CD4-positive, alpha-beta memory T cell (primary cell): Measurements from ENCODE around the gene LZTFL1. TPM values are rescaled to one million over a fixed set of nuclear protein-coding genes. Genes with fewer than 3 reads are reported as not detected.

Experiments
- CTCF ChIA-PET: fragments of 350-600 bp; sonication (Branson Sonifier 250); formaldehyde crosslinking; loops from one replicate; lab custom pipeline; 2021; ENCODE audit warnings: inconsistent platforms; ENCODE audit not compliant: partially characterized antibody; lab: Charles Lee
- POLR2A ChIA-PET: fragments of 350-600 bp; sonication (Branson Sonifier 250); formaldehyde crosslinking; loops from one replicate; lab custom pipeline; 2021; ENCODE audit not compliant: partially characterized antibody; lab: Charles Lee
- DNase-seq, 5 donors: peaks; one replicate each; pipeline versions ENCODE4 v3.0.0 to v3.0.0-alpha.2; 2020 to 2022; ENCODE audit warnings: mixed read lengths in 1 of 5
- H3K27ac ChIP-seq: one replicate; pipeline ENCODE4 v1.7.0; 2013; ENCODE audit warnings: low read depth, low read length
- H3K27me3 ChIP-seq: 2 replicates; pipeline ENCODE4 v1.7.0; 2013; ENCODE audit warnings: mild to moderate bottlenecking, low read length, moderate library complexity; ENCODE audit not compliant: insufficient read depth
- H3K36me3 ChIP-seq: 2 replicates; pipeline ENCODE4 v1.7.0; 2013; ENCODE audit warnings: mild to moderate bottlenecking, low read length, moderate library complexity; ENCODE audit not compliant: insufficient read depth
- H3K4me1 ChIP-seq: 2 replicates; pipeline ENCODE4 v1.7.0; 2013; ENCODE audit warnings: mild to moderate bottlenecking, low read length, moderate library complexity; ENCODE audit not compliant: insufficient read depth
- H3K4me3 ChIP-seq, 2 donors: one replicate each; pipeline ENCODE4 v1.7.0; 2013; ENCODE audit warnings: low read length in 2 of 2, mild to moderate bottlenecking in 1 of 2
- H3K9me3 ChIP-seq, 2 donors: one replicate each; pipeline ENCODE4 v1.7.0; 2013; ENCODE audit warnings: low read length in 2 of 2, control low read depth in 1 of 2; ENCODE audit not compliant: control insufficient read depth in 1 of 2
- H3K27ac Mint-ChIP-seq, 7 donors: one replicate each; pipeline ENCODE4 v1.8.0; 2020 to 2021; ENCODE audit warnings: mixed read lengths in 7 of 7, mild to moderate bottlenecking in 6 of 7, inconsistent platforms in 3 of 7, moderate library complexity in 3 of 7
- H3K27me3 Mint-ChIP-seq, 2 donors: one replicate each; pipeline ENCODE4 v1.8.0; 2020 to 2021; ENCODE audit warnings: mixed read lengths in 2 of 2
- H3K36me3 Mint-ChIP-seq, 2 donors: one replicate each; pipeline ENCODE4 v1.8.0; 2020 to 2021; ENCODE audit warnings: mixed read lengths in 2 of 2, inconsistent platforms in 1 of 2, mild to moderate bottlenecking in 1 of 2
- H3K4me1 Mint-ChIP-seq, 4 donors: one replicate each; pipeline ENCODE4 v1.8.0; 2020 to 2021; ENCODE audit warnings: mixed read lengths in 4 of 4, mild to moderate bottlenecking in 1 of 4
- H3K4me3 Mint-ChIP-seq, 8 donors: one replicate each; pipeline ENCODE4 v1.8.0; 2020 to 2021; ENCODE audit warnings: mixed read lengths in 8 of 8, mild to moderate bottlenecking in 7 of 8, moderate library complexity in 6 of 8, inconsistent platforms in 3 of 8
- H3K9me3 Mint-ChIP-seq, 8 donors: one replicate each; pipeline ENCODE4 v1.8.0; 2020 to 2021; ENCODE audit warnings: mixed read lengths in 8 of 8, mild to moderate bottlenecking in 5 of 8, inconsistent platforms in 3 of 8, moderate library complexity in 1 of 8
- intact Hi-C: fragments of 100-400 bp; cut with micrococcal nuclease; formaldehyde crosslinking; loops from one replicate; pipeline ENCODE4 v1.15.1; 2023
- polyA plus RNA-seq, 2 donors: library from polyadenylated mRNA; unstranded; fragments of 300-500 nt; fragmentation: Illumina TruSeq; gene quantifications; one replicate each; pipeline ENCODE4 v1.2.3, GENCODE V29; 2021
- total RNA-seq, 2 experiments: library from RNA; stranded (reverse); gene quantifications; one replicate each; pipeline ENCODE4 v1.2.3, GENCODE V29; 2021

LZTFL1 gene
- 10 to 100 TPM in 1 of 2 experiments, 1 to 10 TPM in 1; 7.1 to 10.0 TPM for total RNA-seq
- 10 to 100 TPM in 1 of 2 donors, 1 to 10 TPM in 1; 6.9 to 11.7 TPM for polyA plus RNA-seq

- H3K27me3 ChIP-seq = no peaks in the 10 kb centered on the region
- peaks cover 19% of the 10 kb centered on the region for H3K4me1 ChIP-seq
- H3K4me1 Mint-ChIP-seq = peaks cover 11 to 30% (median 17%) of the 10 kb centered on the region in 4 donors
- no peaks in the 10 kb centered on the region for H3K27me3 Mint-ChIP-seq
- H3K4me3 ChIP-seq = peak within 1 kb of the TSS; percentile 58 to 98
- POLR2A ChIA-PET = interaction anchor here (0.7 to 2.9 kb wide), 25 partner anchors 9 to 843 kb away, joined by 3 to 22 read pairs (median 4); partner anchors contain the start of gene CCR9
- intact Hi-C loops = loop anchor here (1.0 to 5.0 kb wide), 4 partner anchors 28 to 235 kb away; no protein-coding TSS in a partner anchor
- CTCF ChIA-PET = interaction anchor here (0.6 to 3.3 kb wide), 14 partner anchors 19 to 799 kb away, joined by 3 to 24 read pairs (median 4); no protein-coding TSS in a partner anchor
- DNase-seq = peak; percentile 88 to 93 (median 91)
- H3K36me3 Mint-ChIP-seq = peaks cover 5 to 12% of the 10 kb centered on the region in 2 donors
- H3K4me3 Mint-ChIP-seq = peak within 1 kb of the TSS; percentile 94 to 99 (median 95)
- H3K9me3 ChIP-seq = no peaks in the 10 kb centered on the region
- no peaks in the 10 kb centered on the region for H3K9me3 Mint-ChIP-seq
- H3K27ac ChIP-seq = peak within 1 kb of the TSS; percentile 70
- H3K36me3 ChIP-seq = no peaks in the 10 kb centered on the region
- peak within 1 kb of the TSS; percentile 95 to 98 (median 97) for H3K27ac Mint-ChIP-seq
Measured at GRCh38 chr3:45841757-45842491, at the start of gene LZTFL1. TSS of gene LZTFL1 (minus strand) at chr3:45842119. CDS start at chr3:45841991, 128 bp downstream.

GRCh38 chr3:45890405-45890804, 48.5 kb upstream of the LZTFL1 start:
- Histone ChIP-seq H3K36me3 (no peaks in the 10 kb centered on the region), H3K27me3 (no peaks in the 10 kb centered on the region), H3K27ac (no peak overlapping the region), H3K9me3 (no peaks in the 10 kb centered on the region), H3K4me1 (no peaks in the 10 kb centered on the region), H3K4me3 (no peak overlapping the region)
- Mint-ChIP-seq H3K4me1 (peaks cover 10 to 22% (median 15%) of the 10 kb centered on the region in 4 donors), H3K27ac (peak overlapping the region in 1 of 7 donors; percentile 9), H3K9me3 (no peaks in the 10 kb centered on the region), H3K27me3 (peaks cover 0 to 3% of the 10 kb centered on the region in 2 donors), H3K4me3 (peak overlapping the region in 6 of 8 donors; percentile 39 to 71 (median 48)), H3K36me3 (no peaks in the 10 kb centered on the region)
- POLR2A ChIA-PET = interaction anchor here (1.1 kb wide), 1 partner anchor 31 kb away, joined by 5 read pairs; no protein-coding TSS in a partner anchor
- peak in 1 of 5 donors; percentile 24 for DNase-seq
- CTCF ChIA-PET = no interaction called here
- intact Hi-C loops = no loop called here

GRCh38 chr3:45889337-45889736, 47.4 kb upstream of the LZTFL1 start:
- Mint-ChIP-seq H3K27me3 (peaks cover 0 to 7% of the 10 kb centered on the region in 2 donors), H3K36me3 (no peaks in the 10 kb centered on the region), H3K9me3 (no peaks in the 10 kb centered on the region), H3K27ac (peak overlapping the region in 1 of 7 donors; percentile 5), H3K4me3 (peak overlapping the region in 2 of 8 donors; percentile 2 to 18), H3K4me1 (peaks cover 14 to 28% (median 16%) of the 10 kb centered on the region in 4 donors)
- Histone ChIP-seq H3K36me3 (no peaks in the 10 kb centered on the region), H3K4me3 (no peak overlapping the region), H3K4me1 (no peaks in the 10 kb centered on the region), H3K9me3 (no peaks in the 10 kb centered on the region), H3K27me3 (no peaks in the 10 kb centered on the region), H3K27ac (no peak overlapping the region)
- intact Hi-C loops = no loop called here
- ChIA-PET POLR2A (interaction anchor here (0.6 to 2.6 kb wide), 4 partner anchors 19 to 232 kb away, joined by 3 to 8 read pairs (median 4); no protein-coding TSS in a partner anchor), CTCF (interaction anchor here (2.3 kb wide), 1 partner anchor 19 kb away, joined by 7 read pairs; no protein-coding TSS in a partner anchor)
- no peak for DNase-seq

GRCh38 chr3:45887759-45888511, 46.0 kb upstream of the LZTFL1 start:
- peak overlapping the region in 7 of 8 donors; percentile 4 to 68 (median 28) for H3K4me3 Mint-ChIP-seq
- intact Hi-C loops = no loop called here

GRCh38 chr3:45887285-45887684, 45.4 kb upstream of the LZTFL1 start:
- Histone ChIP-seq H3K4me1 (no peaks in the 10 kb centered on the region), H3K4me3 (no peak overlapping the region), H3K36me3 (no peaks in the 10 kb centered on the region), H3K27ac (no peak overlapping the region), H3K9me3 (no peaks in the 10 kb centered on the region), H3K27me3 (no peaks in the 10 kb centered on the region)
- ChIA-PET CTCF (interaction anchor here (0.8 to 2.3 kb wide), 3 partner anchors 9 to 228 kb away, joined by 3 to 7 read pairs (median 3); no protein-coding TSS in a partner anchor), POLR2A (interaction anchor here (0.6 to 2.6 kb wide), 7 partner anchors 18 to 36 kb away, joined by 3 to 8 read pairs (median 4); no protein-coding TSS in a partner anchor)
- Mint-ChIP-seq H3K9me3 (no peaks in the 10 kb centered on the region), H3K36me3 (no peaks in the 10 kb centered on the region), H3K27ac (peak overlapping the region in 2 of 7 donors; percentile 0 to 42), H3K4me3 (peak overlapping the region in 7 of 8 donors; percentile 0 to 56 (median 23)), H3K4me1 (peaks cover 7 to 21% (median 12%) of the 10 kb centered on the region in 4 donors), H3K27me3 (peaks cover 2 to 8% of the 10 kb centered on the region in 2 donors)
- intact Hi-C loops = no loop called here
- DNase-seq = no peak

More at GRCh38 chr3:45887759-45888511, 46.0 kb upstream of the LZTFL1 start:
- Histone ChIP-seq H3K36me3 (no peaks in the 10 kb centered on the region), H3K4me1 (no peaks in the 10 kb centered on the region), H3K27me3 (no peaks in the 10 kb centered on the region), H3K27ac (no peak overlapping the region), H3K9me3 (no peaks in the 10 kb centered on the region), H3K4me3 (no peak overlapping the region)
- no peak for DNase-seq
- POLR2A ChIA-PET = interaction anchor here (0.6 to 2.6 kb wide), 8 partner anchors 18 to 47 kb away, joined by 3 to 8 read pairs (median 4); no protein-coding TSS in a partner anchor
- H3K27ac Mint-ChIP-seq = peak overlapping the region in 2 of 7 donors; percentile 30 to 42
- peaks cover 10 to 26% (median 16%) of the 10 kb centered on the region in 4 donors for H3K4me1 Mint-ChIP-seq
- H3K9me3 Mint-ChIP-seq = no peaks in the 10 kb centered on the region
- peaks cover 2 to 8% of the 10 kb centered on the region in 2 donors for H3K27me3 Mint-ChIP-seq
- CTCF ChIA-PET = interaction anchor here (0.8 to 2.3 kb wide), 2 partner anchors 10 to 21 kb away, joined by 3 to 7 read pairs; no protein-coding TSS in a partner anchor
- no peaks in the 10 kb centered on the region for H3K36me3 Mint-ChIP-seq

GRCh38 chr3:45885979-45886705, 44.2 kb upstream of the LZTFL1 start, which contains the start of gene CCR9:
TSS of gene CCR9 (plus strand) at chr3:45886543. CDS start at chr3:45894934, 8,391 bp downstream.
- peaks cover 11% of the 10 kb centered on the region for H3K4me1 ChIP-seq
- intact Hi-C loops = no loop called here
- Mint-ChIP-seq H3K27ac (peak within 1 kb of the TSS in 5 of 7 donors; percentile 41 to 78 (median 65)), H3K4me1 (peaks cover 10 to 29% (median 15%) of the 10 kb centered on the region in 4 donors), H3K36me3 (no peaks in the 10 kb centered on the region), H3K4me3 (peak within 1 kb of the TSS; percentile 10 to 56 (median 50)), H3K9me3 (no peaks in the 10 kb centered on the region), H3K27me3 (peaks cover 2 to 5% of the 10 kb centered on the region in 2 donors)
- H3K27me3 ChIP-seq = no peaks in the 10 kb centered on the region
- H3K27ac ChIP-seq = no peak within 1 kb of the TSS
- CTCF ChIA-PET = interaction anchor here (1.0 to 1.4 kb wide), 2 partner anchors 21 to 226 kb away, joined by 3 to 4 read pairs; no protein-coding TSS in a partner anchor
- no peaks in the 10 kb centered on the region for H3K36me3 ChIP-seq
- POLR2A ChIA-PET = interaction anchor here (1.0 to 2.1 kb wide), 7 partner anchors 16 to 44 kb away, joined by 3 to 8 read pairs (median 3); partner anchors contain the start of gene LZTFL1
- no peak within 1 kb of the TSS for H3K4me3 ChIP-seq
- no peaks in the 10 kb centered on the region for H3K9me3 ChIP-seq
- peak in 2 of 5 donors; percentile 18 to 31 for DNase-seq
